ENCODE data around the gene TEX2. TPM values are rescaled to one million over a fixed set of nuclear protein-coding genes. Genes with fewer than 3 reads are reported as not detected.
"Not testable (repeated sequence)": the region's sequence is repeated elsewhere in the genome, so short reads cannot be mapped to it uniquely, and the experiment has no call there.

The TEX2 gene
- total and polyA plus RNA-seq, 2 donors (not counting 1 experiment from before 2014, with no cell fraction given) = 4.0 to 7.6 TPM

DNA sequence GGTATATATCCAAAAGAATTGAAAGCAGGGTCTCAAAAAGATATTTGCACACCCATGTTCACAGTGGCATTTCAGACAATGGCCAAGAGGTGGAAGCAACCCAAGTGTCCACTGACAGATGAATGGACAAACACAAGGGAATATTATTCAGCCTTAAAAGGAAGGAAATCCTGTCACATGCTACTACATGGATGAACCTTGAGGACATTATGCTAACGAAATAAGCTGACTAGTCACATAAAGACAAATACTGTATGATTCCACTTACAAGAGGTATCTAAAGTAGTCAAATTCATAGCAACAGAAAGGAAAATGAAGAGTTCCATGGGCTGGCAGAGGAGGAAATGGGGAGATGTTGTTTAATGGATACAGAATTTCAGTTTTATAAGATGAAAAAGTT, 41.4 kb downstream of the TEX2 start:
- no peaks in the 10 kb centered on the region for H4K20me1 ChIP-seq (ENCODE audit: control insufficient read depth, insufficient read depth, low read length, poor library complexity, severe bottlenecking)
- no peaks in the 10 kb centered on the region for H3K9me3 ChIP-seq (ENCODE audit: control extremely low read depth in 1 of 3, control insufficient read depth in 2 of 3, insufficient read depth in 1 of 3, low read length in 2 of 3)
- no peak for DNase-seq
- intact Hi-C loops (cut with micrococcal nuclease) = no loop called here
- no peak overlapping the region for H3K4me3 ChIP-seq (ENCODE audit: control extremely low read depth in 1 of 5, extremely low read depth in 1 of 5, insufficient read depth in 1 of 5, low read depth in 2 of 5, low read length in 4 of 5)
- H3K4me2 ChIP-seq (replicated peaks; ENCODE audit: low read depth, low read length, poor library complexity, severe bottlenecking) = no peak overlapping the region
- Mint-ChIP-seq H3K4me3 (no peak overlapping the region), H3K27ac (no peak overlapping the region), H3K4me1 (peaks cover 19% of the 10 kb centered on the region), H3K27me3 (no peaks in the 10 kb centered on the region), H3K9me3 (ENCODE audit: insufficient read depth) (no peaks in the 10 kb centered on the region)
- no peak overlapping the region for H2AFZ ChIP-seq (ENCODE audit: insufficient read depth, low read depth, low read length, poor library complexity, severe bottlenecking)
- no peak overlapping the region for H3K27ac ChIP-seq (ENCODE audit: low read length in 2 of 2)
- H3K4me1 ChIP-seq (ENCODE audit: control insufficient read depth in 2 of 2, insufficient read depth in 2 of 2, low read length in 2 of 2) = peaks cover 18 to 21% of the 10 kb centered on the region in 2 donors
- no peaks in the 10 kb centered on the region for H3K36me3 ChIP-seq (replicated peaks in 1 of 2; ENCODE audit: control extremely low read depth in 1 of 2, control insufficient read depth in 1 of 2, extremely low read depth in 1 of 2, insufficient read depth in 2 of 2, low read length in 1 of 2)
- H3K27me3 ChIP-seq (replicated peaks in 1 of 4; ENCODE audit: control extremely low read depth in 1 of 4, control insufficient read depth in 3 of 4, insufficient read depth in 4 of 4, low read length in 3 of 4) = no peaks in the 10 kb centered on the region
- no peaks in the 10 kb centered on the region for H3K79me2 ChIP-seq (ENCODE audit: control insufficient read depth, insufficient read depth, low read length)
- ATAC-seq (ENCODE audit: low read depth) = no peak
- CTCF ChIA-PET = no interaction called here
- WGBS (ENCODE audit: insufficient coverage) = no CpG with 5 or more reads among the region's 1 CpG
- POLR2A ChIA-PET = no interaction called here
- no peak overlapping the region for H3K9ac ChIP-seq (ENCODE audit: low read length)
- TF ChIP-seq, protein P1, sequence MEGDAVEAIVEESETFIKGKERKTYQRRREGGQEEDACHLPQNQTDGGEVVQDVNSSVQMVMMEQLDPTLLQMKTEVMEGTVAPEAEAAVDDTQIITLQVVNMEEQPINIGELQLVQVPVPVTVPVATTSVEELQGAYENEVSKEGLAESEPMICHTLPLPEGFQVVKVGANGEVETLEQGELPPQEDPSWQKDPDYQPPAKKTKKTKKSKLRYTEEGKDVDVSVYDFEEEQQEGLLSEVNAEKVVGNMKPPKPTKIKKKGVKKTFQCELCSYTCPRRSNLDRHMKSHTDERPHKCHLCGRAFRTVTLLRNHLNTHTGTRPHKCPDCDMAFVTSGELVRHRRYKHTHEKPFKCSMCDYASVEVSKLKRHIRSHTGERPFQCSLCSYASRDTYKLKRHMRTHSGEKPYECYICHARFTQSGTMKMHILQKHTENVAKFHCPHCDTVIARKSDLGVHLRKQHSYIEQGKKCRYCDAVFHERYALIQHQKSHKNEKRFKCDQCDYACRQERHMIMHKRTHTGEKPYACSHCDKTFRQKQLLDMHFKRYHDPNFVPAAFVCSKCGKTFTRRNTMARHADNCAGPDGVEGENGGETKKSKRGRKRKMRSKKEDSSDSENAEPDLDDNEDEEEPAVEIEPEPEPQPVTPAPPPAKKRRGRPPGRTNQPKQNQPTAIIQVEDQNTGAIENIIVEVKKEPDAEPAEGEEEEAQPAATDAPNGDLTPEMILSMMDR (IDR thresholded peaks at IDR 0.05) = no peak
- no peak for TF ChIP-seq EZH2 (IDR thresholded peaks at IDR 0.05; ENCODE audit: borderline replicate concordance, insufficient read depth, low read depth, low read length, poor library complexity, severe bottlenecking)

DNA sequence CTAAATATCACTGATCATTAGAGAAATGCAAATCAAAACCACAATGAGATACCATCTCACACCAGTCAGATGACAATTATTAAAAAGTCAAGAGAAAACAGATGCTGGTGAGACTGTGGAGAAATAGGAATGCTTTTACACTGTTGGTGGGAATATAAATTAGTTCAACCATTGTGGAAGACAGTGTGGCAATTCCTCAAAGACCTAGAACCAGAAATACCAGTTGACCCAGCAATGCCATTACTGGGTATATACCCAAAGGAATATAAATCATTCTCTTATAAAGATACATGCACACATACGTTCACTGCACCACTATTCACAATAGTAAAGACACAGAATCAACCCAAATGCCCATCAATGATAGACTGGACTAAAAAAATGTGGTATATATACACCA, 42.5 kb downstream of the TEX2 start:
- H3K4me3 Mint-ChIP-seq; H3K4me2 ChIP-seq (replicated peaks; ENCODE audit: low read depth, low read length, poor library complexity, severe bottlenecking); POLR2A ChIA-PET; H2AFZ ChIP-seq (ENCODE audit: insufficient read depth, low read depth, low read length, poor library complexity, severe bottlenecking); H3K79me2 ChIP-seq (ENCODE audit: control insufficient read depth, insufficient read depth, low read length); H3K27me3 Mint-ChIP-seq; H3K9me3 ChIP-seq (ENCODE audit: control extremely low read depth in 1 of 3, control insufficient read depth in 2 of 3, insufficient read depth in 1 of 3, low read length in 2 of 3); intact Hi-C loops (cut with micrococcal nuclease); ATAC-seq (ENCODE audit: low read depth); DNase-seq; H3K27ac Mint-ChIP-seq; H3K36me3 ChIP-seq (replicated peaks in 1 of 2; ENCODE audit: control extremely low read depth in 1 of 2, control insufficient read depth in 1 of 2, extremely low read depth in 1 of 2, insufficient read depth in 2 of 2, low read length in 1 of 2); H3K4me3 ChIP-seq (ENCODE audit: control extremely low read depth in 1 of 5, extremely low read depth in 1 of 5, insufficient read depth in 1 of 5, low read depth in 2 of 5, low read length in 4 of 5); H3K9me3 Mint-ChIP-seq (ENCODE audit: insufficient read depth); H4K20me1 ChIP-seq (ENCODE audit: control insufficient read depth, insufficient read depth, low read length, poor library complexity, severe bottlenecking); H3K27me3 ChIP-seq (replicated peaks in 1 of 4; ENCODE audit: control extremely low read depth in 1 of 4, control insufficient read depth in 3 of 4, insufficient read depth in 4 of 4, low read length in 3 of 4); H3K9ac ChIP-seq (ENCODE audit: low read length); H3K27ac ChIP-seq (ENCODE audit: low read length in 2 of 2): not testable (repeated sequence)
- CTCF ChIA-PET = interaction anchor here (0.9 kb wide), 1 partner anchor 28 kb away, joined by 3 read pairs; no protein-coding TSS in a partner anchor
- peaks cover 30% of the 10 kb centered on the region for H3K4me1 Mint-ChIP-seq
- H3K4me1 ChIP-seq (ENCODE audit: control insufficient read depth in 2 of 2, insufficient read depth in 2 of 2, low read length in 2 of 2) = peaks cover 27 to 31% of the 10 kb centered on the region in 2 donors
- WGBS (ENCODE audit: insufficient coverage) = no CpG with 5 or more reads among the region's 1 CpG
